PFSK-1 (cell line): ENCODE data around the gene HELZ.

Experiments
- FOXP2 ChIP-seq: optimal IDR thresholded peaks from 2 replicates; pipeline ENCODE3; 2011; ENCODE audit warnings: borderline replicate concordance, control low read depth, inconsistent platforms; ENCODE audit not compliant: insufficient read depth; ENCODE audit errors: extremely low read length, extremely low read depth
- POLR2AphosphoS5 ChIP-seq: IDR thresholded peaks from 2 replicates; pipeline ENCODE4 v1.6.1; 2012; ENCODE audit warnings: low read depth, mild to moderate bottlenecking, control low read depth, low read length, moderate library complexity
- REST ChIP-seq, 2 experiments: IDR thresholded peaks; 2 replicates each; pipeline versions ENCODE4 v1.6.1 to v1.8.0; 2011 to 2012; ENCODE audit warnings: low read depth in 2 of 2, low read length in 2 of 2, control low read depth in 1 of 2, inconsistent platforms in 1 of 2, mild to moderate bottlenecking in 1 of 2, moderate library complexity in 1 of 2; ENCODE audit not compliant: insufficient read depth in 1 of 2
- TAF1 ChIP-seq: IDR thresholded peaks from 2 replicates; pipeline ENCODE4 v1.6.1; 2012; ENCODE audit warnings: low read length, control low read depth, borderline replicate concordance; ENCODE audit not compliant: insufficient read depth

- no peak for TF ChIP-seq REST (IDR thresholded peaks at IDR 0.05; ENCODE audit: insufficient read depth in 1 of 2, low read depth in 2 of 2, low read length in 2 of 2)
- TF ChIP-seq POLR2AphosphoS5, result no peak
- TF ChIP-seq TAF1, result no peak
- TF ChIP-seq FOXP2, result no peak
Measured at GRCh38 chr17:67137860-67138259, 107.1 kb downstream of the HELZ start.
